ENCODE results near the gene SORD. TPM values are rescaled to one million over a fixed set of nuclear protein-coding genes. Genes with fewer than 3 reads are reported as not detected.
"Not testable (repeated sequence)": the region's sequence is repeated elsewhere in the genome, so short reads cannot be mapped to it uniquely, and the experiment has no call there.

Gene SORD
- total RNA-seq, 2 experiments from 2014 or later: 29.9 to 30.5 TPM

DNA sequence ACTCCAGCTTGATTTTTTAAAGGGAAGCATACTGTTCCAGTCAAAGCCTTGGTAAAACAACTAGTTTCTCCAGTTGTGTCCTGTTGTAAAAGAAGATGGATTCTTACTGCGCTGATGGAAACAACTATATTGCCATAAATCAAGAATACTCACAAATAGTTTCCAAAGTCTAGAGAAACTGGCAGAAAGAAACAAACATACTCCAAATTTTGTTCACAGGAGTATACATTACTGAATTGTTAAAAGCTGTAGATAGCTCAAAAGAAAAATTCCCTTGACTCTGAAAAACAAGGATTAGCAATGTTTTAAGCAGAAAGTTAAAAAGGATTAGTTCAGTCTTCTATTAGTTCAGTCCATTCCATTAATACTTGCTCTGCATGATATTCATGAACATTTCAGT, 27.6 kb downstream of the SORD start:
- CTCF ChIA-PET: no interaction called here
- POLR2A ChIA-PET: no interaction called here

- POLR2A ChIA-PET, CTCF ChIA-PET: not testable (repeated sequence)
Measured at GRCh38 chr15:45052676-45053075, 29.7 kb downstream of the SORD start.

- POLR2A ChIA-PET, CTCF ChIA-PET: not testable (repeated sequence)
Measured at GRCh38 chr15:45058690-45059675, 36.0 kb downstream of the SORD start.

DNA sequence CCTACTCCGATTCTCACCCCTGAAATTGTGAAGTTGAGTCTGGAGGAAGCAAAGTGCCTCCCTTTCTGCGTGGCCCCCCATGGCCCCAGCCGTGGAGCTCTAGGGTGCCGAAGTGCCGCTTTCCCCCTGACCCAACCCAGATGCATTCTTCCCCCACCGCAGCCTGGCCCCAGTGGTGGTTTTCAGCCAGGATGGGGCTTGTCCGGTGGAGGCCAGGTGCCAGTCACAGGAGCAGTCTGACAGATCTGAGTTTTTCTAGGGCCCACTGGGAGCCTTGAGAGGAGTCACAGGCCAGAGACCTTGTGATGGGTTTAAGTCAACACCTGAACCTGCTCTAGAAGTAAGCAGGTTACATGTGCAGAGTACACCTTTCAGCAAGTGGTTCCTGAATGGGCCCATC, 39.3 kb downstream of the SORD start:
- POLR2A ChIA-PET, CTCF ChIA-PET: not testable (repeated sequence)

DNA sequence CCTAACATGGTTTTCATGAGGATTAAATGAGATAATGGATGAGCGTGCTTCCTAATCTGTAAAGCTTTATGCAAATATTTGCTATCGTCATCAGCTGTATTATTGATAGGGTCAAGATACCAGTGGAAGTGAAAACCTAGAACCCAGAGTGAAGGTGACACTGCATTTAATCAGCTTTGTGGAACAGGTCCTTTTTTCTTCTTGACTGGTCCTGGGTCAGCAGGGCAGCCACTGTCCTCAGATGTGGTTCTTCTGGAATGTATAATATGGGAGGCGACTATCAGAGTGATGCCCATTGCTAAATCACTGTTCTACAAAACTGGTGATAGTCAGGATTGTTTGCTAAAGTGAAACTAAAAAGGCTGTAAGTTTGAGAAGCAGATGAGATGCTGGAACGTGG, 41.4 kb downstream of the SORD start:
- CTCF ChIA-PET: no interaction called here
- POLR2A ChIA-PET: no interaction called here

GRCh38 chr15:45069942-45070360, 47.0 kb downstream of the SORD start:
- POLR2A ChIA-PET, CTCF ChIA-PET: not testable (repeated sequence)

- POLR2A ChIA-PET, CTCF ChIA-PET: not testable (repeated sequence)
Measured at GRCh38 chr15:45073602-45074001, 50.6 kb downstream of the SORD start.

GRCh38 chr15:45075440-45076320, 52.7 kb downstream of the SORD start:
- CTCF ChIA-PET, POLR2A ChIA-PET: not testable (repeated sequence)

- CTCF ChIA-PET, POLR2A ChIA-PET: not testable (repeated sequence)
Measured at GRCh38 chr15:45077391-45077790, 54.4 kb downstream of the SORD start.

DNA sequence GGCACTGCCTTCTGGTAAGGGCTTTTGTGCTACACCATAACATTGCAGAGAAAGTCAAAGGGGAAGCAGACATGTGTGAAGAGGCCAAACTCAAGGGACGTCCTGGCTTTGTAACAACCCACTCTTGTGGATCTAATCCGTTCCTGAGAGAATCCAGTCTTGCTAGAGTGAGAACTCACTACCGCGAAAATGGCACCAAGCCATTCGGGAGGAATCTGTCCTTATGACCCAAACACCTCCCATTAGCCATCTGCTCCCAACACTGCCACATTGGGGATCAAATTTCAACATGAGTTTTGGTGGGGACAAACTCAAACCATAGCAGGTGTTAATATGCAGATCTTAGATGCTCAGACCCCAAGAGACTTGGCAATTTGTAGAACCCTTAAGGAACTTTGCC, 56.2 kb downstream of the SORD start:
- CTCF ChIA-PET: not testable (repeated sequence)

GRCh38 chr15:45079628-45080246, 56.7 kb downstream of the SORD start:
- POLR2A ChIA-PET, CTCF ChIA-PET: not testable (repeated sequence)

More for the DNA sequence above, 56.2 kb downstream of the SORD start:
- POLR2A ChIA-PET: not testable (repeated sequence)

DNA sequence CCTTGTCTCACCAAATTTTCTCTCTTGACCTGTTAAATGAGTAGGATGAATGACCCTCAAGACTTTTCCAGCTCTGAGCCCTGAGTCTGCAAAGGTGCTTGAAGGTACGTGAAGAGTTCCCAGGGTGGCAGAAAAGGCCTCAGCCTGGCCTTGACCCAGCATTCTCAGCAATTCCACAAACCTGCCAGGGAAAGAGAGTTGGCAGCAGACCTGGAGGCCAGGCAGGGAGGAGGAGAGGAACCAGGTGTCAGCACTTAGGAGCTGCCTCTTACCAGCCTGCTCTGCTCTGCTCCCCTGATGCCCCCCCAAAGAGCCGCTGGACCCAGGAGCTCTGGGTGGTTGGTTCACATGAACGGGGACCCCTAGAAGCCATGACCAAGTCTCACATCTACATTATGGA, 57.6 kb downstream of the SORD start:
- CTCF ChIA-PET: not testable (repeated sequence)

DNA sequence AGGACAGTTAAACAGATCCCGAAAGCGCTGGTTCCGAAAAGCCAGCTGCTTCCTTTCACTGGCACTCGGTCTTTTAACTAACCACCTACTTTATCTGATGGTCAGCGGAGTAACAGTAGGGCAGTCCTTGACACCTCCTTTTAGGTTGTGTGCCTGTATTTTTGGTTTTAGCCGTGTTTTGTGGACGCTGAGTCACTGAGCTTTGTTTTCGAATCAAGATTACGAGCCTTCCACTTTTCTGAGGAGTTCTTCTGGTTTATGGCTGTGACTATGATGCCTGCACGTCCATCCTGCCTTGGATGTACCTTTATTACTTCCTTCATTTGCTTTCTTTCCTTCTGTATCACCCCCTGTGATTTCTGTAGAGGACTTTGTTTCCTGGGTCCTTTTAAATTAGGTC, 59.4 kb downstream of the SORD start:
- POLR2A ChIA-PET, CTCF ChIA-PET: not testable (repeated sequence)

More for the DNA sequence above, 57.6 kb downstream of the SORD start:
- POLR2A ChIA-PET: not testable (repeated sequence)

- POLR2A ChIA-PET: no interaction called here
- CTCF ChIA-PET: no interaction called here
Measured at GRCh38 chr15:45083223-45083622, 60.2 kb downstream of the SORD start.

DNA sequence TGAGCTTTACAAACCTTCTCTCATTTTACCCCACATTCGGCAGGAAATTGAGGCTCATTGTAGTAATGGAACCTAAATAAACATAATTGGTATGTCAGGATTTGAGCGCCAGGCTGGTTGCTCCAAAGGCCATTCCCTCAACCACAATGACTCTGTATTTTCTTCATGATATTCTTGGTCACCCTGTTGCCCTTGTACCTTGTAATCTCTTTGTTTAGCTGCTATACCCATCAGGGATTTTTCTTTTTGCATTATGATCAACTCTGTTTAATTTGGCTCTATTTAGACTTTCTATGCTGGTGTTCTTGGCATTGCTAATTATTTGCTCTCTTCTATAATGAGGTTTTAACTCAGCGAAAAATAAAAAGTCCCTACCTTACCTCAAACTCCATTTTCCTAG, 61.2 kb downstream of the SORD start:
- ChIA-PET POLR2A (no interaction called here), CTCF (no interaction called here)

- ChIA-PET POLR2A (no interaction called here), CTCF (no interaction called here)
Measured at GRCh38 chr15:45087513-45087912, 64.5 kb downstream of the SORD start.

DNA sequence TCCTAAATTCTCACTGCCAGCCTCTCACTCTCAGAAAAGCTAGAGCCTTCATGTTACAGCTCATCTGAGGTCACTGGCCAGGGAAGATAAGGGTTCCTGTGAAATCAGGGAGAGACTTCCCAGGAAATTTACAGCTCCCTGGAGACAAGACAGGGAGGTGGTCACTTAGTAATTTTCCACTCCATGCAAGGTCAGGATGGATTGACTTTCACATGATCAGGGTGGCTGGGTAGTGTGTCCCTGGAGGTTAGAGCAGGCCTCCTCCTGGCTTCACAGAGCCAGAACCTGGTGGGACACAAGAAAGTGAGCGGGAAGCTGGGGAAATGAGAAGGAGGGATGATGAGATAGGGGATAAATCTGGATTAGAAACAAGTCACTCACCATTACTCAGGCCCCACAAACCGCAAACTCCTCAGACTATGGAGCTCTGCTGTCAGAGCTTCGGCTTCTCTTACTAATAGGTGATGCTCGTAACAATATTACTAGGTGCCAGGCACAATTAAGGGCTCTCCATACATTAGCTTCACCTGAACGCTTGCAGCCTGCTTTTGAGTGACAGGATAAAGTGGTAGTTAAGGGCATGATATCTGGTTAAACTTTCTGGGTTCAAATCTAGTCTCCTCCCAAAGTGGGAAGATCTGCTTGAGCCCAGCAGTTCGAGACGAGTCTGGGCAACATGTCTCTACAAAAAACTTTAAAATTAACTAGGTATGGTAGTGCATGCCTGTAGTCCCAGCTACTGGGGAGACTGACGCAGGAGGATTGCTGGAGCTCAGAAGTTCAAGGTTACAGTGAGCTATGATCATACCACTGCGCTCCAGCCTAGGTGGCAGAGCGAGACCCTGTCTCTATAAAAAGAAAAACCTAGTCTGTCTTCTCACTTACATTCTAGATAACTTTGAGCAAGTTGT, 66.1 kb downstream of the SORD start:
- POLR2A ChIA-PET: no interaction called here
- CTCF ChIA-PET: interaction anchor here (0.7 kb wide), 1 partner anchor 29 kb away, joined by 3 read pairs; no protein-coding TSS in a partner anchor

DNA sequence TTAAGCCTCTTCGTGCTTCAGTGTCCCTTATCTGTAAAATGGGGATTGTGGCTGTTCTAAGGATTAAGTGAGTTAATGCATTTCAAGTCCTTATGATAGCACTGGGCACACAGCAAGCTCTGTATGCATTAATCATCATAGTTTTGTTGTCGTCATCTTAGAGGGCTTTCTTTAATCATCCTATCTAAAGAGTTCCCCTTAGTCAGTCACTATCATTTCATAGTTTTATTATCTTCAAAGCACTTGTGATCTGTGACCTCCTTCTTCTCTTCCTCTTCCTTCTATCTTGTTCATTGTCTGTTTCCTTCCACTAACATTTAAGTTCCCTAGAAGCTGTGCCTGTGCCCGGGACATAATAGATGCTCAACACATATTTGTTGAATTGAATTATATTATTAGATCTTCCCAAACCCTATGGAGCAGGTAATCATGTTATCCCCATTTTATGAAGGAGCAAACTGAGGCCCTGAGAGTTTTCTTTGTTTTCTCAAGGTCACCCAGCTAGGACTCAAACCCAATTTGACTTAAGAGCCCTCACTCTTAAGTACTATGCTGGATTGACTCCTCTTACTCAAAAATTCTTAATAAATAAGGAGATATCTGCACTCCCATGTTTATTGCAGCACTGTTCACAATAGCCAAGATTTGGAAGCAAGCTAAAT, 66.8 kb downstream of the SORD start:
- ChIA-PET CTCF (no interaction called here), POLR2A (no interaction called here)

- CTCF ChIA-PET: no interaction called here
- POLR2A ChIA-PET: no interaction called here
Measured at GRCh38 chr15:45091161-45091560, 68.2 kb downstream of the SORD start.
